Mammary epithelial cell (primary cell): Measurements from ENCODE around the gene THAP4.

Source experiments
- EZH2 ChIP-seq: IDR thresholded peaks from 2 replicates; pipeline ENCODE4 v1.6.1; 2012; ENCODE audit warnings: low read length, inconsistent platforms, borderline replicate concordance
- TF ChIP-seq, protein P1 (sequence below), 2 donors: IDR thresholded peaks in 1 of 2; conservative IDR thresholded peaks in 1 of 2; 2 replicates each; pipeline ENCODE4 v1.5.1; 2011 to 2012; ENCODE audit warnings: inconsistent platforms in 2 of 2, low read length in 2 of 2, mild to moderate bottlenecking in 2 of 2, control low read depth in 1 of 2, low read depth in 1 of 2; ENCODE audit not compliant: insufficient read depth in 1 of 2; ENCODE audit errors: extremely low read depth in 1 of 2

DNA sequence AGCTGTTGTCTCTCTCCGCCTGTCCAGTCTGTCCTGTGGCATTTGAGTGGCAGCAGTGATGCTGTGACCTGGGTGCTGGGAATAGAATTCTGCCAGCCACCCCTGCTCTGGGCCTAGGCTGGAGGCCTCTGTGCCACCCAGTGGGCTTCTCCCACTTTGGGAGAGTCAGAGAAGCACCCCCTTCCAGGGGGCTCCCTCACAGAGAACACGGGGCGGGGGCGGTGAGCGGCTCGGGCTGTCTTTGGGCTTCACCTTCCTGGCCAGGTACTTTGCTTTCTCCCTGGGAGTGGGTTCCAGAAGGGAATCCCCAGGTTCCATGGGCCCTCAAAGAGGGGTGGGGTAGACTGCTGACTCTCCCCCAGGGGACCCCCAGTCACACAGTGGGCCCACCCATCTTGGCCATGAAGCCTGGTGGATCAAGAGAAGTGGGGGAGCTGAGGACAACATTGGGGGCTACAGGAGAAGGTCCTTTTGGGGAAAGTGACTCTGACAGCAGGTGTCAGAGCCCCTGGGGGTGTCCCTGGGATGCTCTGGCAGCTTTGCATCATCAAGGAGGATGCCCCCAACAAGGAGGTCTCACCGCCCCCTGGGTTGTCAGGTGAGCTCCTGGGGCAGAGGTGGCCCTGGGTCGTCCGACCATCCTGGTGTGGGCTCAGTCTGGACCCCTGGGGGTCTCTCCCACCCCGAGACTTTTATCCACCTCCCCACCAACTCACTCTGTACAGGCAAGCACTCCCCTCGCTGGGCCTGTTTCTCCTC lies 97.2 kb downstream of the THAP4 start:
- TF ChIP-seq, protein P1, sequence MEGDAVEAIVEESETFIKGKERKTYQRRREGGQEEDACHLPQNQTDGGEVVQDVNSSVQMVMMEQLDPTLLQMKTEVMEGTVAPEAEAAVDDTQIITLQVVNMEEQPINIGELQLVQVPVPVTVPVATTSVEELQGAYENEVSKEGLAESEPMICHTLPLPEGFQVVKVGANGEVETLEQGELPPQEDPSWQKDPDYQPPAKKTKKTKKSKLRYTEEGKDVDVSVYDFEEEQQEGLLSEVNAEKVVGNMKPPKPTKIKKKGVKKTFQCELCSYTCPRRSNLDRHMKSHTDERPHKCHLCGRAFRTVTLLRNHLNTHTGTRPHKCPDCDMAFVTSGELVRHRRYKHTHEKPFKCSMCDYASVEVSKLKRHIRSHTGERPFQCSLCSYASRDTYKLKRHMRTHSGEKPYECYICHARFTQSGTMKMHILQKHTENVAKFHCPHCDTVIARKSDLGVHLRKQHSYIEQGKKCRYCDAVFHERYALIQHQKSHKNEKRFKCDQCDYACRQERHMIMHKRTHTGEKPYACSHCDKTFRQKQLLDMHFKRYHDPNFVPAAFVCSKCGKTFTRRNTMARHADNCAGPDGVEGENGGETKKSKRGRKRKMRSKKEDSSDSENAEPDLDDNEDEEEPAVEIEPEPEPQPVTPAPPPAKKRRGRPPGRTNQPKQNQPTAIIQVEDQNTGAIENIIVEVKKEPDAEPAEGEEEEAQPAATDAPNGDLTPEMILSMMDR (conservative IDR thresholded peaks at IDR 0.05 in 1 of 2, IDR thresholded peaks at IDR 0.05 in 1 of 2; ENCODE audit: extremely low read depth in 1 of 2, insufficient read depth in 1 of 2, low read depth in 1 of 2, low read length in 2 of 2): no peak
- TF ChIP-seq EZH2: no peak
